Urothelium cell line (cell line): ENCODE results near the gene ZNF554.
A peak's percentile ranks its signal among the peaks of the same experiment; 100 is the strongest.

Experiments
- DNase-seq: peaks from one replicate; pipeline ENCODE4 v3.0.0; 2011; ENCODE audit warnings: low spot score, mixed read lengths
- FAIRE-seq: peaks from 2 replicates; lab custom pipeline; 2011; peaks lifted over from hg19 to GRCh38; lab: Jason Lieb, UNC

Gene ZNF554

DNA sequence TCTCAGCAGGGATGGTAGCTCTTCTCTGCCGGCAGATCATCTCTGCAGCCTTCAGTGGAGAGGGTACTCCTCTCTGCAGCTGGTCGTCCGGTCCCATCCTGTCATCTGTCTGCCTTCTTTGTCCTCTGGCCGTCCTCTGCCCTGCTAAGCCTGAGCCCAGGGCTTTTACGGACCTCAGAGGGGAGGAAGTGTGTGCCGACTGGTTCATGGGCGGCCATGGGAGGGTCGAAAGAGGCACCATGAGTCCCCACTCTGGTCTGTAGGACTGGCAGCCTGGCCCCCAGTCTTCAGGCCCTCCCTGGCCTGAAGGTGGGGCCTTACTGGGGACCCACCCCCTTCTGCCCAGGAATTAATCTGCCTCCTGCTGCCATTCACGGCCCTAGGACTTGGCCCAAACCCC, 4.0 kb downstream of the ZNF554 start:
- no peak for DNase-seq
- no peak for FAIRE-seq

DNA sequence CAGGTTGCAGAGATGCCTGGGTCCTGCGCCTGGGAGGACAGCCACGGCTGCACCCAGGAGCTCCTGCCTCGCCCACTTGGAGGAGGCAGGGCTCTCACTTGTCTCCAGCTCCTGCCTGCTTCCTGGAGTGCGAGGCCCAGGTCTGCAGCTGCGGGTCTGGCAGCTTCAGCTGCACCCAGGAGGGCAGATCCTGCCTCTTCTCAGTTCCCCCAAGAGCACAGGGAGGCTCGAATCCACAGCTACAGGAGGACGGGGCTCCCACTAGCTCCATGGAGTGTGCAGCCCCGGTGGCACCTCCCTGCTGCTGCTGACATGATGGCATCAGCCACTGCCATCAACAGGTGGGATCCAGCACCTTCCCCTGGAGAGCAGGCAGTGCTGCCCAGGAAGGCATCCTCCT, 4.5 kb downstream of the ZNF554 start:
- DNase-seq = no peak

DNA sequence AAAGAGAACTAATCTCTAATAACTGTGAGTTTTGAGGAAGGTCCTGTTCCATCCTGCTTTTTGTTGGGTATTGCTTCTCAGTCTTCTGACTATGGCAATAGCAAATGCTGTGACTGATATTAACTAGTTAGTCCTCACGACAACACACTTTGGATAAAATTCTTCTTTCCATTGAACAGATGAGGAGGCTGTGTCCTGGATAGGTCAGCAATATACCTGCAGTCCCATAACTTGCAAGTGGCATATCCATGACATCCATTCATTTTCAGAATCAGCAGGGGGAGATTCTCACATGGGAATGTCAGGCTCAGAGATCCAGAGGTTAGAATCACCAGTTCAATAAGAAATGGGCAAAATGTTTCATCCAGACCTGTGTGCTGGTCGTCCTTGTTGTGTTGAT, 7.4 kb downstream of the ZNF554 start:
- DNase-seq (no peak), FAIRE-seq (no peak)

More for the DNA sequence above, 4.5 kb downstream of the ZNF554 start:
- FAIRE-seq = no peak

DNA sequence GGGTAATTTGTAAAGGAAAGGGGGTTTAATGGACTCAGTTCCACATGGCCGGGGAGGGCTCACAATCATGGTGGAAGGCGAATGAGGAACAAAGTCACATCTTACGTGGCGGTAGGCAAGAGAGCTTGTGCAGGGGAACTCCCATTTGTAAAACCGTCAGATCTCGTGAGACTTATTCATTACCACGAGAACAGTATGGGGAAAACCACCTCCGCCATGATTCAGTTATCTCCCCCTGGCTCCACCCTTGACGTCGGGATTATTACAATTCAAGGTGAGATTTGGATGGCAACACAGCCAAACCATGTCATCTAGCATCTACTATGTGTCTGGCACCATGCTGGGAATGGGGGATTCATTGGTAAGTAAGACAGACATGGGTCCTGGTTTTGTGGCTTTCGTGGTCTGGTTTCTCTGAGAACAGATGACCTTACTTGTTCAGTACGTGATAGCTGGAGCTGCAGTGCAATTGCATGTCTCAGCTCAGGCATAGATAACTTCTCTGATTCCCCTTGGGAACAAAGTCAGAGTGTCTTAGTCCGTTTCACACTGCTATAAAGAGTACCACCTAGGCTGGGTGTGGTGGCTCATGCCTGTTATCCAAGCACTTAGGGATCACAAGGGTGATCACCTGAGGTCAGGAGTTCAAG, 8.3 kb downstream of the ZNF554 start:
- FAIRE-seq (no peak), DNase-seq (no peak)

DNA sequence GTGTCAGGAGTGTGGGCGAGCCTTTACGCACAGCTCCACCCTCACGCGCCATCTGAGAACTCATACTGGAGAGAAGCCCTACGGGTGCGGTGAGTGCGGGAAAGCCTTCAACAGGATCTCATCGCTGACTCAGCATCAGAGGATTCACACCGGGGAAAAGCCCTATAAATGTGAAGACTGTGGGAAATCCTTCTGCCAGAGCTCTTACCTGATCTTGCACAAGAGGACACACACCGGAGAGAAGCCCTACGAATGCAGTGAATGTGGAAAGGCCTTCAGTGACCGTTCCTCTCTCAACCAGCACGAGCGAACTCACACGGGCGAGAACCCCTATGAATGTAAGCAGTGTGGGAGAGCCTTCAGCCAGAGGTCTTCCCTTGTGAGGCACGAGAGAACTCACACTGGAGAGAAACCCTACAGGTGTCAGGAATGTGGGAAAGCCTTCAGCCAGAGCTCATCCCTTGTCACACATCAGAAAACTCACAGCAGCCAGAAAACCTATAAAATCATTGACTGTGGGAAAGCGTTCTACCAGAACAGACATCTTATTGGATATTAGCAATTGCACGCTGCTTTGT, 14.7 kb downstream of the ZNF554 start:
- no peak for FAIRE-seq
- DNase-seq = no peak

DNA sequence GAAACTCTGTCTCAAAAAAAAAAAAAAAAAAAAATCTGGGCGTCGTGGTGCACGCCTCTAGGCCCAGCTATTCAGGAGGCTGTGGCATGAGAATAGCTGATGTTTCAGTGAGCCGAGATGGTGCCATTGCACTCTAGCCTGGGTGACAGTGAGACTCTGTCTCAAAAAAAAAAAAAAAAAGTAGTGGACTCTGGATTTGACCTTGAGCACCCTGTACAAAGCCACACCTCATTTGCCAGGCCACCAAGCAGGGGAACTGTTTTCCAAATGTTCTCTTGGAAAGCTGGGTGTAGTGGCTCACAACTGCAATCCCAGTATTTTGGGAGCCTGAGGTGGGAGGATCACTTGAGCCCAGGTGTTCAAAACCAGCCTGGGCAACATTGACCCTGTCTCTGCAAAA, 17.8 kb downstream of the ZNF554 start:
- FAIRE-seq (no peak), DNase-seq (no peak)

DNA sequence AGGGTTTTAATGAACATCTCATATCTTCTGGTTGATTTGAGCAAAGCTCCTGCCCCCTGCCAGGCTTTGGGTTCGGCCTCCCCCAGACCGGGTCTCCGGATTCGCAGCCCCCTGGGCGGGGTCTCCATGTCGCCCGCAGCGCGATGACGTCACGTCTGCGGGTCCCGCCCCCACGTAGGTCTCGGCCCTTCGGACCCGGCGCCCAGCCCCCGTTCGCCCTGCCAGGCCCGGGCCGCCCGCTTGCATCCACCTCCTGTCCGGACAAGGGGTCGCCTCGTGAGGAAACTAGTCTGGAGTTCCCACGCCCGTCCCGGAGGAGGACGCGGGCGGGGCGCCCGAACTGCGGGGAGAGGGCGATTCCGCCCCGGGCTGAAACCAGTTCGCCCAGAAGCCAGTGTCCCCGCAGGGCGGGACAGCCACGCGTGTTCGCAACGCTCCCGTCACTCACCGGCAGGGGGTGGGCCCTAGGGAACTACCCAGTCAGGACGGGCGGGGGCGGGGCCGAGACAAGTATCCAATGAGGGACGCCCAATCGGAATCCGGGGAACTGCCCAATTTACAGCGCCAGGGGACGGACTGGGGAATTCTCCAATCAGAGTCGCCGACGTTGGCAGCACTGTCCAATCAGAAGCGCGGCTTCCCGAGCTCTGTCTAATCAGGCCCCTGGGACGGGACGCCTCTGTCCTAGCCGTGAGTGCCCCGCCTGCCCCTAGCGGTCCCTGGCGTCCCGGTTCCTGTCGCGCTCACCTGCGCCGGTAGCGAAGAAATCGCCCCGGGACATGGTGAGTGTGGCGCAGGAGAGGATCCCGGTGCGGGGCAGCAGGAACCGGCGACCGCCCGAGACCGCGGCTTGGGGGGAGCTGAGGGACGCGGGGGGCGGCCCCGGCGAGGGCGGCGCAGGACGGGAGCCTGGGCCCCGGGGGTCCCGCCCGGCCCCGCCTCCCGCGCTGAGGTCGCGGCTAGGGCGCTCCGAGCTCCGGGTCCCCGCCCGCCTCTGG, 21.4 kb downstream of the ZNF554 start, which contains the start of gene ZNF555:
TSS of gene ZNF555 (plus strand) at position 682 of the 998 bp plus-strand sequence. CDS start at position 780, 98 bp downstream.
- FAIRE-seq (peak; percentile 55), DNase-seq (peak; percentile 97)

DNA sequence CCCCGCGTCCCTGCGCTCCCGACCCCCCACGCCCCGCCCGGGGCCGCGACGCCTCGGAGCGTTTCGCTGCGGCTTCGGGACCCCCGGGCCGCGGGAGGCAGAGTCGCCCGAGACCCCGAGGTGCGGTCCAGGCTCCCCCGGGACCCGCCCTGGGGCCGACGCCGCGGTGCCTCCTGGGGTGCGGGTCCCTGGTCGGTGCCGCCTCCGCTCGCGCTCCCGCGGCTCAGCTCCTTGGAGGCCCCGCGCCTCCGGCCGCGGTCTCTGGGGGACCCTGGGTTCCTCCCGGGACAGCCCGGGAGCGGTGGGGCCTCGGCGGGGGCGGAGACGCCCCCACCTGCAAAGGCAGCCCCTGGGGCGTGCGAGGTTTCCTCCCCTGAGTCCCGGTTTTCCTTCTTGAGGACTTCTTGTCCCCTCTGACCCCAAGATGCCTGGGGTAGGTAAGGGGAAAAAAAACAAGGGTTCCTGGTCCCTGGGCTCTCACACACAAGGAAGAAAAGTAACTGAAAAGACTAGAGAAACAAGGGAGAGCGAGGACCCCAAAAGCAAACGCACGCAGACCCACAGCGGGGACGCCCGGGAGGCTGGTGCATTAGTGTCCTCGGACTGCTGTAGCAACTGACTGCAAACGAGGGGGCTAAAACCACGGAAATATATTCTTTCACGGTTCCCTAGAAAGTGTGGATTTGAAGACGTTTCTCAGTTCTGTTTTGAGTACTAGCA, 22.3 kb downstream of the ZNF554 start:
- no peak for FAIRE-seq

DNA sequence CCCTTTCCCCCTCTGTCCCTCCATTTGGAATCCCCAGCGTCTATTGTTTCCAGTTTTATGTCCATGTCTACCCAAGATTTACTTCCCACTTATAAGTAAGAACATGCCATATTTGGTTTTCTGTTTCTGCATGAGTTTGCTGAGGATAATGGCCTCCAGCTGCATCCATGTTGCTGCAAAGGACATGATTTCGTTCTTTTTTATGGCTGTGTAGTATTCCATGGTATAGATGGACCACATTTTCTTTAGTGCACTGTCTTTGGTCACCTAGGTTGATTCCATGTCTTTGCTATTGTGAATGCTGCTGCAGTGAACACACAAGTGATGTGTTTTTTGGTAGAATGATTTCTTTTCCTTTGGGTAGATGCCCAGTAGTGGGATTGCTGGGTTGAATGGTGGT, 25.4 kb downstream of the ZNF554 start:
- FAIRE-seq = no peak
- no peak for DNase-seq

More for the DNA sequence above, 22.3 kb downstream of the ZNF554 start:
- peak; percentile 7 for DNase-seq

DNA sequence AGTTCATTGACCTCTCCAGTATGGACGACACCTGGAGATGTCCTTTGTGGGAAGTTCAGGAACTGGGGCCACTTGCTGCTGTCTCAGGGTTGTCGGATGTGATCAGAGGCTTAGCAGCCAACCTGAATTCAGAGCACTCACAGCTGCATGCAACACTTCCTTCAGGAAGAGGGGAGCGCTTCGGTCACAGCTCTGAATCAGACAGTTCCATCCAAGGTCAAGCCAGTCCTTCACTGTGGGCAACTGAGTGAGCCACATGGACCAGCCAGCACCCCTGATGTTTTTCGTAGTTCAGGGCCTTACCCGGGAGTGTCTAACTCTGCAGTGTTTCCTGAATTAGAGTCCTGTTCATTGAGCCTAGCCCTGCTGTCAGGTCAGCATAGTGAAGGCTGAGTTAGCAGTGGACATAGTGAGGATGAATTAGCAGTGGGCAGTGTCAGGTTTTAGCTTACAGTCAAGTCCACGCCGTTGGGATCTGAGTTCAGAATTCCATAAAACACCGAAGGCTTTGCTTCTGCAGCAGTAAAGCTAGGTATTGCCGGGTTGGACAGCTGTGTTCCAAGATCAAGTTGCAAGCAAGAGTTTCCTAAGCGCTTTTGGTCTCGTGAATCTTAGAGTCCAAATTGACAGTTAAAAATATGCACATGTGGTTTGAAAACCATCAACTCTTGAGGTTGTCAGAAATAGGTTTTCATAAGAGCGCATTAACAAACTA, 26.7 kb downstream of the ZNF554 start:
- FAIRE-seq = no peak

DNA sequence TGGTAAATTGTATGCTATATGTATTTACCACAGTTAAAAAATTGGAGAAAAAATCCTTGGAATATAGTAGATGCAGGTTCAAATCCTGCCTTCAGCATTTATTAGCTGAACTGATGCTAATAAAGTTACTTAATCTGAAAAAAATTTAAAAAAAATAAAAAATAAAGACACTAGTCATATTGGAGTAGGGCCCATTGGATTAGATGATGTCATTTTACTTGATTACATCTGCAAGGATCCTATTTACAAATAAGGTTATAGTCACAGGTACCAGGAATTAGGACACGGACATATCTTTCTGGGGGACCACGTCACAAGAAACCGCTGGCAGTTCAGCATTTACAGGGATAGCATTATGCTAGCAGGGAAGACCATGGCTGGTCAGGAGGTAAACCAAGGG, 27.8 kb downstream of the ZNF554 start:
- FAIRE-seq (no peak), DNase-seq (no peak)

More for the DNA sequence above, 26.7 kb downstream of the ZNF554 start:
- no peak for DNase-seq

DNA sequence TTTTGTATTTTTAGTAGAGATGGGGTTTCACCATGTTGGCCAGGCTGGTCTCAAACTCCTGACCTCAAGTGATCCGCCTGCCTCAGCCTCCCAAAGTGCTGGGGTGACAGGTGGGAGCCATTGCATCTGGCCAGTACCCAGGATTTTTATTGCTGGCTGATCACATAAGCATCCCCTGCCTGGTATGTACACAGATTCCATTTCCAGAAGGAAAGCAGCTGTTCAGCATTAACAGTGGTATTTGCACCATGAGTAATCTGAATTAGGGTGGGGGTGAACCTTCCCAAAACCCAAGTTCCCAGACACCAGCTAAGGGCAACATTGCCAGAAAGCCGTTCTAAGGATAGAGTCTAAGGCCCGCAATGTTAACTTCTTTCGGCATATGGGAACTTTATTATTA, 28.9 kb downstream of the ZNF554 start:
- DNase-seq (no peak), FAIRE-seq (no peak)

DNA sequence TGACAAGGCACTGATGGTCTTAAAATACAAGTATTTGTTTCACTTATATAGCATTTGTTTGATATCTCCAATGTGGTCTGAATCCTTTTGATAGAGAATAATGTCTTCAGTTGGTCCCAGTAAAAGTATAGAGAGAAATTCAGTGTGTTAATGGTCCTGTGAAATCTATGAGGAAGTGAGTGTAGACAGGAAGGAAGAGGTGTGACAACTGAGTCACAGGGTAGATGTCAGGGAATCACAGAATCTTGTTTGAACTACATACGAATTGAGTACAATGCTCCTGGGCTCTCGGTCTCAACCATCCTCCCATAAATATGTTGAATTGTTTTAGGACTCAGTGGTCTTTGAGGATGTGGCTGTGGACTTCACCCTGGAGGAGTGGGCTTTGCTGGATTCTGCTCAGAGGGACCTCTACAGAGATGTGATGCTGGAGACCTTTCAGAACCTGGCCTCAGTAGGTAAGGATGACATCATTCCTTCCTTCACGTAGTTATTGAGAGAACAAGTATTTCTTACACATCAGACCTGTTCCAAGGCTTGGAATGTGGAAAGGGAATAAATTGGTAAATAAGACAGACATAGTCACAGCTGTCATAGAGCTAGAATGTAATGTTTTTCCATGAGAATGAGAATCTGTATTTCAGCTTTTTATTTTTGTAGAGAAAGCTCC, 30.7 kb downstream of the ZNF554 start:
- FAIRE-seq = no peak
- DNase-seq = no peak

DNA sequence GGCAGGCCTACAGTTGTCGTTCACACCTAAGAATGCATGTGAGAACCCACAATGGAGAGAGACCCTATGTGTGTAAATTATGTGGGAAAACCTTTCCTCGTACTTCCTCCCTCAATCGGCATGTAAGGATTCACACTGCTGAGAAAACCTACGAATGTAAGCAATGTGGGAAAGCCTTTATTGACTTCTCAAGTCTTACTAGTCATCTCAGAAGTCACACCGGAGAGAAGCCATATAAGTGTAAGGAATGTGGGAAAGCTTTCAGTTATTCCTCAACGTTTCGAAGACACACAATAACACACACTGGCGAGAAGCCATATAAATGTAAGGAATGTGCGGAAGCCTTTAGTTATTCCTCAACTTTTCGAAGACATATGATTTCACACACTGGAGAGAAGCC, 32.9 kb downstream of the ZNF554 start:
- no peak for DNase-seq

DNA sequence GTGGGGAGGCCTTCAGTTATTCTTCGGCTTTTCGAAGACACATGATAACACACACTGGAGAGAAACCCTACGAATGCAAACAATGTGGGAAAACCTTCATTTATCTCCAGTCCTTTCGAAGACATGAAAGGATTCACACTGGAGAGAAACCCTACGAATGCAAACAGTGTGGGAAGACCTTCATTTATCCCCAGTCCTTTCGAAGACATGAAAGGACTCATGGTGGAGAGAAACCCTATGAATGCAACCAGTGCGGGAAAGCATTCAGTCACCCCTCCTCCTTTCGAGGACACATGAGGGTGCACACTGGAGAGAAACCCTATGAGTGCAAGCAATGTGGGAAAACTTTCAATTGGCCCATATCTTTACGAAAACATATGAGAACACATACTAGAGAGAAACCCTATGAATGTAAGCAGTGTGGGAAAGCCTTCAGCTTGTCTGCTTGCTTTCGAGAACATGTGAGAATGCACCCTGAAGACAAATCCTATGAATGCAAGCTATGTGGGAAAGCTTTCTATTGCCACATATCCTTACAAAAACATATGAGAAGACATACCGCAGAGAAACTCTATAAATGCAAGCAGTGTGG, 33.4 kb downstream of the ZNF554 start:
- FAIRE-seq = no peak
- no peak for DNase-seq

More for the DNA sequence above, 32.9 kb downstream of the ZNF554 start:
- no peak for FAIRE-seq

DNA sequence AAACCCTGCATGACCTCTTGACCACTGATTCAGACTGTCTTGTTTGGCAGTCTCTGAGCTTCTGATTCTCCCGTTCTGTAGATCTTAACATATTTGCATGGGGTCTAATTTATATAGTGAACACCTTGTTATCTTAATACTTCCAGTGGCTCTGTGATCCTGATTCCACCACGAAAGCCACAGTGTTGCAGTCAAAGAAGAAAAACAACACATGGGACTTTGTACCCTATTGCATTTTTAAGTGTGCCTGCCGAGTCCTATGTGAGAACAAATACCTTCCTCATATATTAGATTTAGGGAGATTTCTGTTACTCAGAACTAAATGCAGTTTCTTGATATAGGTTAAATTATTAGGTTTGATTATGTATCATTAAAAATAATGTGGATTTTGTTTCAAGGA, 35.2 kb downstream of the ZNF554 start:
- FAIRE-seq = no peak

DNA sequence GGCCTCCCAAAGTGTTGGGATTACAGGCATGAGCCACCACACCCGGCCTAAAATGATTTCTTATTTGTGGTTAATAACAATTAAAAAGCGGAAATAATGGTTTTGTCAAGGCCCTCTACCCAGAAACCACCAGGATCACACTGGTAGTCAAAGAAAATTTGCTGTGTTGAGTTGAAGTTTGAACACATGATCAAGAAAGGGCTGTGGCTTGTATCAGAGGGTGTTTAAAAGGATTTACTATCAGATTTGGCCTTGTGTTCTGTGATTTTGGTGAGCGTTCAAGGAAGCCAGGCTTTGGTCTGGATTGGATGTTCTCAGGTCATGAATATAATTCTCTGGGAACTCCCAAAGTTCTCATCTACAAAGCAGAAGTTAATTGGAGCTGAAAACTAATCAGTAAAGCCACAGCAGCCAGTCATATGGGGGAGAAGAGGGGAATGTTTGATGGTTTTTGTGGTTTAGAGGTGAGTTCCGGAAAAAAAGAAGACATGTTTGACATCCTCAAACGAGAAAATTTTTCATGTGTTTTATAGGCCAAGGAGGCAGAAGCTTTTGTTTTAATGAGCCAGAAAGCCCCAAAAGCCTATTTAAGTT, 36.9 kb downstream of the ZNF554 start:
- DNase-seq (no peak), FAIRE-seq (no peak)

More for the DNA sequence above, 35.2 kb downstream of the ZNF554 start:
- DNase-seq = no peak

DNA sequence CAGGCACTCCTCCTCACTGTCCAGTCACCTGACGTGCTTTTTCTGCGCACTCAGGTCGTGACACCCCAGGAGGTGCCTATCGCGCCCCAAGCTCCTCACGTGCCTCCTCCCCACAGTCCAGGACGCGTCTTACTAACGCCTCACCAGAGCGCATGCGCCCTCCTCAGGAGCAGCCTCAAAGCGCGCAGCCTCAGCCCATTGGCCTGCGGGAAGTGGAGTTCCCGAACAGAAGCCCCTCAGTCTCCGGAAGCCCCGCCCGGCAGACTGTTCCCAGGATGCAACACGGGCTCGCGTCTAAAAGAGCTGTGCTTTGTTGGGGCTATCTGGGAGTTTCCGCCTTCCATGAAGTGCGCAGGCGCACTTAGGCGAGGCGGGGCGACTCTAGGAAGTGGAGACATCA, 39.2 kb downstream of the ZNF554 start:
- FAIRE-seq = no peak

DNA sequence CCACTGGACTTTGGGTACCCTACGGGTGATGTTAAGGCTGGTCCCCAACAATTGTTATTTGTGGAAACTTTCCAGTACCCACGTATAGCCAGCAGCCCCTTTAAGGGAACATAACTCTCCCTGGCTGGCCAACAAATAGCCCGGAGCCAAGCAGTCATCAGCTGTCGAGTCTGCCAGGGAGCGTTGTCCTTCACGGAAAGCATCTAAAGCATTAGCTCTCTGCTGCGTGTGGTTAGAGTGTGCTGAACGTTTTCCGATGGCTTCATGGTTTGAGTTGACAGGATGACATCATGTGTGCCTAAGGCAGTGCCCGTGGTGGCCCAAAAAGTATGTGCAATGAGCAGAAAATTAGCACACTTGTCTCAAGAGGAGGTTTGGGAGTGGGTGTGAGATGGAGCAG, 44.1 kb downstream of the ZNF554 start:
- no peak for DNase-seq
- FAIRE-seq = no peak

More for the DNA sequence above, 39.2 kb downstream of the ZNF554 start:
- no peak for DNase-seq
